B cell (primary cell): Measurements from ENCODE around the gene CNOT8. TPM values are rescaled to one million over a fixed set of nuclear protein-coding genes. Genes with fewer than 3 reads are reported as not detected.

Experiments used
- ATAC-seq: fragments of 200-7000 bp; cut with Tn5 transposase; one replicate; pipeline ENCODE4 v1.10.0; 2021; ENCODE audit warnings: low read depth, mild to moderate bottlenecking, moderate number of reproducible peaks, moderate library complexity
- CTCF ChIA-PET: fragments of 350-600 bp; sonication (Branson Sonifier 250); formaldehyde crosslinking; loops from one replicate; lab custom pipeline; 2021; ENCODE audit warnings: antibody characterized with exemption, inconsistent platforms; lab: Charles Lee
- POLR2A ChIA-PET: fragments of 350-600 bp; sonication (Branson Sonifier 250); formaldehyde crosslinking; loops from one replicate; lab custom pipeline; 2021; ENCODE audit warnings: antibody characterized with exemption; lab: Charles Lee
- DNase-seq: peaks from one replicate; pipeline ENCODE4 v3.0.0; 2013
- H2AFZ ChIP-seq: 2 replicates; pipeline ENCODE4 v1.6.1; 2012; ENCODE audit warnings: mild to moderate bottlenecking, low read depth, low read length; ENCODE audit not compliant: insufficient read depth, poor library complexity, severe bottlenecking
- H3K27ac ChIP-seq, 2 donors: 1 replicate in 1 of 2; 2 replicates in 1 of 2; pipeline ENCODE4 v1.5.1; 2012 to 2013; ENCODE audit warnings: low read length in 2 of 2, mild to moderate bottlenecking in 2 of 2, moderate library complexity in 1 of 2
- H3K27me3 ChIP-seq, 4 experiments: fragments of 200-600 bp in 1 of 4; sonication (generic) in 1 of 4; replicated peaks in 1 of 4; 1 replicate in 2 of 4; 2 replicates in 2 of 4; pipeline versions ENCODE4 v1.6.1 to v1.7.0; 2013 to 2016; ENCODE audit warnings: low read length in 3 of 4, mild to moderate bottlenecking in 2 of 4, mixed read lengths in 1 of 4, moderate library complexity in 1 of 4; ENCODE audit not compliant: insufficient read depth in 4 of 4, control insufficient read depth in 3 of 4; ENCODE audit errors: control extremely low read depth in 1 of 4
- H3K36me3 ChIP-seq, 2 experiments: replicated peaks in 1 of 2; 1 replicate in 1 of 2; 2 replicates in 1 of 2; pipeline versions ENCODE4 v1.6.1 to v1.7.1; 2013; ENCODE audit warnings: low read length in 1 of 2; ENCODE audit not compliant: insufficient read depth in 2 of 2, control insufficient read depth in 1 of 2; ENCODE audit errors: control extremely low read depth in 1 of 2, extremely low read depth in 1 of 2
- H3K4me1 ChIP-seq, 2 donors: fragments of 200-600 bp in 1 of 2; sonication (generic) in 1 of 2; 1 replicate in 1 of 2; 2 replicates in 1 of 2; pipeline versions ENCODE4 v1.5.1 to v1.6.1; 2013 to 2017; ENCODE audit warnings: low read length in 2 of 2; ENCODE audit not compliant: control insufficient read depth in 2 of 2, insufficient read depth in 2 of 2
- H3K4me2 ChIP-seq: replicated peaks from 2 replicates; pipeline ENCODE3; 2012; ENCODE audit warnings: mild to moderate bottlenecking, low read depth, low read length; ENCODE audit not compliant: poor library complexity, severe bottlenecking
- H3K4me3 ChIP-seq, 5 experiments: fragments of 200-600 bp in 1 of 5; sonication (generic) in 1 of 5; 1 replicate in 3 of 5; 2 replicates in 2 of 5; pipeline versions ENCODE4 v1.5.1 to v1.7.0; 2011 to 2016; ENCODE audit warnings: low read length in 4 of 5, mild to moderate bottlenecking in 4 of 5, low read depth in 2 of 5, control low read depth in 1 of 5, moderate library complexity in 1 of 5; ENCODE audit not compliant: insufficient read depth in 1 of 5; ENCODE audit errors: control extremely low read depth in 1 of 5, extremely low read depth in 1 of 5
- H3K79me2 ChIP-seq: fragments of 200-600 bp; sonication (generic); one replicate; pipeline ENCODE4 v1.6.0; 2016; ENCODE audit warnings: low read length; ENCODE audit not compliant: control insufficient read depth, insufficient read depth
- H3K9ac ChIP-seq: fragments of 200-600 bp; sonication (generic); 2 replicates; pipeline ENCODE4 v1.6.1; 2017; ENCODE audit warnings: mild to moderate bottlenecking, low read length, moderate library complexity
- H3K9me3 ChIP-seq, 3 donors: one replicate each; pipeline versions ENCODE4 v1.6.1 to v1.7.1; 2013; ENCODE audit warnings: low read length in 2 of 3; ENCODE audit not compliant: control insufficient read depth in 2 of 3, insufficient read depth in 1 of 3; ENCODE audit errors: control extremely low read depth in 1 of 3
- H4K20me1 ChIP-seq: 2 replicates; pipeline ENCODE4 v1.6.0; 2012; ENCODE audit warnings: mild to moderate bottlenecking, low read length; ENCODE audit not compliant: insufficient read depth, control insufficient read depth, poor library complexity, severe bottlenecking
- H3K27ac Mint-ChIP-seq: one replicate; pipeline ENCODE4 v1.8.0; 2021; ENCODE audit warnings: mixed read lengths
- H3K27me3 Mint-ChIP-seq: one replicate; pipeline ENCODE4 v1.8.0; 2021; ENCODE audit warnings: mixed read lengths
- H3K4me1 Mint-ChIP-seq: one replicate; pipeline ENCODE4 v1.8.0; 2021; ENCODE audit warnings: mixed read lengths
- H3K4me3 Mint-ChIP-seq: one replicate; pipeline ENCODE4 v1.8.0; 2021; ENCODE audit warnings: mixed read lengths
- H3K9me3 Mint-ChIP-seq: one replicate; pipeline ENCODE4 v1.8.0; 2022; ENCODE audit warnings: mixed read lengths; ENCODE audit not compliant: insufficient read depth
- CTCF ChIP-seq: fragments of 200-600 bp; IDR thresholded peaks from one replicate; pipeline ENCODE4 v1.8.0; 2022; ENCODE audit warnings: antibody characterized with exemption, mild to moderate bottlenecking
- EZH2 ChIP-seq: IDR thresholded peaks from 2 replicates; pipeline ENCODE4 v1.6.1; 2012; ENCODE audit warnings: borderline replicate concordance, low read depth, mild to moderate bottlenecking, moderate library complexity, low read length; ENCODE audit not compliant: insufficient read depth, poor library complexity, severe bottlenecking
- WGBS: methylation state at CpG from one replicate; pipeline ENCODE4 v1.1.5; 2013; ENCODE audit warnings: missing lambda C conversion rate; ENCODE audit not compliant: insufficient coverage; 5-methylcytosine and 5-hydroxymethylcytosine counted together
- intact Hi-C: fragments of 100-400 bp; cut with micrococcal nuclease; formaldehyde crosslinking; loops from one replicate; pipeline ENCODE4 v1.10.0; 2022
- polyA plus RNA-seq: library from polyadenylated mRNA; depleted of rRNA; stranded (reverse); fragments of >200 nt; gene quantifications from 2 replicates; pipeline ENCODE4 v1.2.3, GENCODE V29; 2012
- total RNA-seq, 2 donors: library from RNA; stranded (reverse); fragments of 120-200 nt in 1 of 2; gene quantifications; 1 replicate in 1 of 2; 2 replicates in 1 of 2; pipeline versions ENCODE4 v1.2.3 to v1.2.4, GENCODE V29; 2013 to 2022

CNOT8 gene
- total and polyA plus RNA-seq, 2 donors (not counting 1 experiment from before 2014, with no cell fraction given): 58.5 to 78.6 TPM

GRCh38 chr5:154842689-154843530 lies 15.5 kb upstream of the CNOT8 start:
- POLR2A ChIA-PET: interaction anchor here (0.6 kb wide), 1 partner anchor 10 kb away, joined by 7 read pairs; no protein-coding TSS in a partner anchor
- Histone ChIP-seq H3K27me3 (no peaks in the 10 kb centered on the region), H3K36me3 (no peaks in the 10 kb centered on the region), H3K79me2 (no peaks in the 10 kb centered on the region), H2AFZ (no peak overlapping the region), H3K9ac (no peak overlapping the region), H3K9me3 (no peaks in the 10 kb centered on the region), H3K4me3 (no peak overlapping the region), H4K20me1 (no peaks in the 10 kb centered on the region), H3K27ac (no peak overlapping the region), H3K4me1 (no peaks in the 10 kb centered on the region), H3K4me2 (no peak overlapping the region)
- 93% methylated on average over 3 of the region's 6 CpGs for WGBS
- Mint-ChIP-seq H3K4me1 (no peaks in the 10 kb centered on the region), H3K9me3 (no peaks in the 10 kb centered on the region), H3K27ac (no peak overlapping the region), H3K4me3 (no peak overlapping the region), H3K27me3 (no peaks in the 10 kb centered on the region)
- CTCF ChIA-PET: interaction anchor here (0.6 to 0.7 kb wide), 2 partner anchors 12 to 1029 kb away, joined by 4 read pairs; no protein-coding TSS in a partner anchor
- intact Hi-C loops: no loop called here
- no peak for ATAC-seq
- no peak for DNase-seq
- TF ChIP-seq CTCF: no peak

- intact Hi-C loops: no loop called here
- Histone ChIP-seq H3K4me1 (no peaks in the 10 kb centered on the region), H3K4me2 (no peak overlapping the region), H3K9ac (no peak overlapping the region), H3K36me3 (no peaks in the 10 kb centered on the region), H4K20me1 (no peaks in the 10 kb centered on the region), H3K27me3 (no peaks in the 10 kb centered on the region), H3K4me3 (no peak overlapping the region), H3K27ac (no peak overlapping the region), H3K9me3 (no peaks in the 10 kb centered on the region), H2AFZ (no peak overlapping the region), H3K79me2 (no peaks in the 10 kb centered on the region)
- Mint-ChIP-seq H3K27me3 (no peaks in the 10 kb centered on the region), H3K9me3 (no peaks in the 10 kb centered on the region), H3K4me1 (no peaks in the 10 kb centered on the region), H3K4me3 (no peak overlapping the region), H3K27ac (no peak overlapping the region)
- TF ChIP-seq EZH2 (no peak), CTCF (no peak)
- DNase-seq: no peak
- CTCF ChIA-PET: interaction anchor here (1.1 kb wide), 1 partner anchor 195 kb away, joined by 4 read pairs; no protein-coding TSS in a partner anchor
- no peak for ATAC-seq
- WGBS: 78% methylated on average over 3 of the region's 5 CpGs
- POLR2A ChIA-PET: no interaction called here
Observed at GRCh38 chr5:154844809-154845208, 13.6 kb upstream of the CNOT8 start.
